Measurements from ENCODE around the gene EHBP1L1. TPM values are rescaled to one million over a fixed set of nuclear protein-coding genes. Genes with fewer than 3 reads are reported as not detected.

EHBP1L1 gene
- total and polyA plus RNA-seq, 2 of the 13 experiments (the other 11 are each of a cell fraction or from before 2014, with no cell fraction given), result 8.3 to 10.6 TPM

DNA sequence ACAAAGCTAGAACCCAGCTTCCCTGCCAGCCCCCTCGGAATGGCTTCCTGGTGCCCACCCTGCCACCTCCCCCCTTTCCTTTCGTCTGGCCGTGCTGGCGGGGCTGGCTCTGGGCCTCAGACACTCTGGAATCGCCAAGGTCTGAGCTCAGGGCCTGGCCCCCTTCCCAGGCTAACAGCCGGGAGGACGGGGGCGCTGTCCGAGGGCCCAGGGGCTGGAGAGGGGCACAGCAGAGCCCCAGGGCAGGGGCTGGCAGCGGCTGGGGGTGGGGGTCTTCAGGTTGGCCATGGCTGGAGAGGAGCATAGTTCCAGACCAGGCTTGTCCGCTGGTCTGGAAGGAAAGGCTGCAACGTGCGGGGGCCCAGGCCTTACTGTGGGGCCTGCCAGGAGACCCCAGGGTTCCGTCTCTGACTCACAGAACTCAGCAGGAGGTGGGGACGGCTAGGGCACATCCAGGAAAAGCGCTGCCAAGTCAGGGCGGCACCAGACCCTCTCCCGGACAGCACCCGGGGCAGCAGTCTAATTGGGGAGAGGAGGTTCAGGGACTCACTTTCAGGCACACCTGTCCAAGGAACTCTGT is 16.8 kb upstream of the EHBP1L1 start (continued):
- TF ChIP-seq, protein P1, sequence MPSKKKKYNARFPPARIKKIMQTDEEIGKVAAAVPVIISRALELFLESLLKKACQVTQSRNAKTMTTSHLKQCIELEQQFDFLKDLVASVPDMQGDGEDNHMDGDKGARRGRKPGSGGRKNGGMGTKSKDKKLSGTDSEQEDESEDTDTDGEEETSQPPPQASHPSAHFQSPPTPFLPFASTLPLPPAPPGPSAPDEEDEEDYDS (CRISPR knock-in tag; IDR thresholded peaks at IDR 0.05), result no peak
- TF ChIP-seq POLR2G (IDR thresholded peaks at IDR 0.05; ENCODE audit: low read depth, low read length) (no peak), FOSL1 (CRISPR knock-in tag; IDR thresholded peaks at IDR 0.05; ENCODE audit: borderline replicate concordance) (no peak), KDM2A (CRISPR knock-in tag; IDR thresholded peaks at IDR 0.05; ENCODE audit: borderline replicate concordance, low read depth) (no peak), DR1 (CRISPR knock-in tag; IDR thresholded peaks at IDR 0.05) (no peak), ZNF556 (CRISPR knock-in tag; IDR thresholded peaks at IDR 0.05; ENCODE audit: borderline replicate concordance) (peak; percentile 43; the same call in 1 of the 2 replicates), ELF3 (CRISPR knock-in tag; IDR thresholded peaks at IDR 0.05) (no peak), RFX1 (IDR thresholded peaks at IDR 0.05) (no peak), EED (CRISPR knock-in tag; IDR thresholded peaks at IDR 0.05) (no peak), ZNF235 (CRISPR knock-in tag; IDR thresholded peaks at IDR 0.05; ENCODE audit: borderline replicate concordance) (0 out of 2 replicates have a peak, but pooled peaks have one; percentile 44), FOXO1 (CRISPR knock-in tag; IDR thresholded peaks at IDR 0.05) (no peak), SMAD3 (CRISPR knock-in tag; IDR thresholded peaks at IDR 0.05) (no peak), ETV5 (CRISPR knock-in tag; IDR thresholded peaks at IDR 0.05; ENCODE audit: borderline replicate concordance) (no peak), NKX3-1 (CRISPR knock-in tag; IDR thresholded peaks at IDR 0.05) (no peak), SP5 (CRISPR knock-in tag; IDR thresholded peaks at IDR 0.05; ENCODE audit: borderline replicate concordance, low read depth) (no peak), ZNF570 (CRISPR knock-in tag; IDR thresholded peaks at IDR 0.05; ENCODE audit: borderline replicate concordance) (no peak), SRSF9 (IDR thresholded peaks at IDR 0.05; ENCODE audit: borderline replicate concordance, insufficient read depth, low read depth, low read length, poor library complexity, severe bottlenecking) (no peak), ZNF292 (CRISPR knock-in tag; IDR thresholded peaks at IDR 0.05; ENCODE audit: borderline replicate concordance, low read depth) (no peak)
- TF ChIP-seq, protein P2, sequence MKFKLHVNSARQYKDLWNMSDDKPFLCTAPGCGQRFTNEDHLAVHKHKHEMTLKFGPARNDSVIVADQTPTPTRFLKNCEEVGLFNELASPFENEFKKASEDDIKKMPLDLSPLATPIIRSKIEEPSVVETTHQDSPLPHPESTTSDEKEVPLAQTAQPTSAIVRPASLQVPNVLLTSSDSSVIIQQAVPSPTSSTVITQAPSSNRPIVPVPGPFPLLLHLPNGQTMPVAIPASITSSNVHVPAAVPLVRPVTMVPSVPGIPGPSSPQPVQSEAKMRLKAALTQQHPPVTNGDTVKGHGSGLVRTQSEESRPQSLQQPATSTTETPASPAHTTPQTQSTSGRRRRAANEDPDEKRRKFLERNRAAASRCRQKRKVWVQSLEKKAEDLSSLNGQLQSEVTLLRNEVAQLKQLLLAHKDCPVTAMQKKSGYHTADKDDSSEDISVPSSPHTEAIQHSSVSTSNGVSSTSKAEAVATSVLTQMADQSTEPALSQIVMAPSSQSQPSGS (CRISPR knock-in tag; IDR thresholded peaks at IDR 0.05), result no peak
- TF ChIP-seq, protein P3, sequence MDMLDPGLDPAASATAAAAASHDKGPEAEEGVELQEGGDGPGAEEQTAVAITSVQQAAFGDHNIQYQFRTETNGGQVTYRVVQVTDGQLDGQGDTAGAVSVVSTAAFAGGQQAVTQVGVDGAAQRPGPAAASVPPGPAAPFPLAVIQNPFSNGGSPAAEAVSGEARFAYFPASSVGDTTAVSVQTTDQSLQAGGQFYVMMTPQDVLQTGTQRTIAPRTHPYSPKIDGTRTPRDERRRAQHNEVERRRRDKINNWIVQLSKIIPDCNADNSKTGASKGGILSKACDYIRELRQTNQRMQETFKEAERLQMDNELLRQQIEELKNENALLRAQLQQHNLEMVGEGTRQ (IDR thresholded peaks at IDR 0.05; ENCODE audit: low read depth, low read length), result no peak
- TF ChIP-seq, protein P3 (CRISPR knock-in tag; IDR thresholded peaks at IDR 0.05; ENCODE audit: borderline replicate concordance), result no peak
- TF ChIP-seq, protein P4, sequence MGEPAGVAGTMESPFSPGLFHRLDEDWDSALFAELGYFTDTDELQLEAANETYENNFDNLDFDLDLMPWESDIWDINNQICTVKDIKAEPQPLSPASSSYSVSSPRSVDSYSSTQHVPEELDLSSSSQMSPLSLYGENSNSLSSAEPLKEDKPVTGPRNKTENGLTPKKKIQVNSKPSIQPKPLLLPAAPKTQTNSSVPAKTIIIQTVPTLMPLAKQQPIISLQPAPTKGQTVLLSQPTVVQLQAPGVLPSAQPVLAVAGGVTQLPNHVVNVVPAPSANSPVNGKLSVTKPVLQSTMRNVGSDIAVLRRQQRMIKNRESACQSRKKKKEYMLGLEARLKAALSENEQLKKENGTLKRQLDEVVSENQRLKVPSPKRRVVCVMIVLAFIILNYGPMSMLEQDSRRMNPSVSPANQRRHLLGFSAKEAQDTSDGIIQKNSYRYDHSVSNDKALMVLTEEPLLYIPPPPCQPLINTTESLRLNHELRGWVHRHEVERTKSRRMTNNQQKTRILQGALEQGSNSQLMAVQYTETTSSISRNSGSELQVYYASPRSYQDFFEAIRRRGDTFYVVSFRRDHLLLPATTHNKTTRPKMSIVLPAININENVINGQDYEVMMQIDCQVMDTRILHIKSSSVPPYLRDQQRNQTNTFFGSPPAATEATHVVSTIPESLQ (CRISPR knock-in tag; conservative IDR thresholded peaks at IDR 0.05), result no peak
- TF ChIP-seq, protein P5, sequence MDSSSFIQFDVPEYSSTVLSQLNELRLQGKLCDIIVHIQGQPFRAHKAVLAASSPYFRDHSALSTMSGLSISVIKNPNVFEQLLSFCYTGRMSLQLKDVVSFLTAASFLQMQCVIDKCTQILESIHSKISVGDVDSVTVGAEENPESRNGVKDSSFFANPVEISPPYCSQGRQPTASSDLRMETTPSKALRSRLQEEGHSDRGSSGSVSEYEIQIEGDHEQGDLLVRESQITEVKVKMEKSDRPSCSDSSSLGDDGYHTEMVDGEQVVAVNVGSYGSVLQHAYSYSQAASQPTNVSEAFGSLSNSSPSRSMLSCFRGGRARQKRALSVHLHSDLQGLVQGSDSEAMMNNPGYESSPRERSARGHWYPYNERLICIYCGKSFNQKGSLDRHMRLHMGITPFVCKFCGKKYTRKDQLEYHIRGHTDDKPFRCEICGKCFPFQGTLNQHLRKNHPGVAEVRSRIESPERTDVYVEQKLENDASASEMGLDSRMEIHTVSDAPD (CRISPR knock-in tag; IDR thresholded peaks at IDR 0.05), result no peak
- TF ChIP-seq, protein P6, sequence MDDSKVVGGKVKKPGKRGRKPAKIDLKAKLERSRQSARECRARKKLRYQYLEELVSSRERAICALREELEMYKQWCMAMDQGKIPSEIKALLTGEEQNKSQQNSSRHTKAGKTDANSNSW (CRISPR knock-in tag; IDR thresholded peaks at IDR 0.05; ENCODE audit: borderline replicate concordance), result no peak

Measured in HepG2 (cell line).